H1 (cell line): ENCODE results near the gene TMEM130. TPM values are rescaled to one million over a fixed set of nuclear protein-coding genes. Genes with fewer than 3 reads are reported as not detected.

Experiments used
- CHD2 ChIP-seq: IDR thresholded peaks from 2 replicates; pipeline ENCODE4 v1.6.1; 2012; ENCODE audit warnings: low read length, improper control_type of control experiment
- JUN ChIP-seq: IDR thresholded peaks from 2 replicates; pipeline ENCODE4 v1.6.1; 2011; ENCODE audit warnings: low read depth, mild to moderate bottlenecking, improper control_type of control experiment, low read length
- YY1 ChIP-seq: IDR thresholded peaks from 2 replicates; pipeline ENCODE4 v1.6.1; 2011; ENCODE audit warnings: low read depth, mild to moderate bottlenecking, low read length
- polyA plus RNA-seq, 7 experiments: library from polyadenylated mRNA; depleted of rRNA in 3 of 7; stranded (reverse) in 5 of 7; unstranded in 2 of 7; fragments of >200 nt in 5 of 7; fragments of 200-250 nt in 2 of 7; gene quantifications; 1 replicate in 5 of 7; 2 replicates in 1 of 7; 4 replicates in 1 of 7; pipeline versions ENCODE4 v1.2.1 to v1.2.3, GENCODE V29; 2011 to 2013; ENCODE audit warnings: missing spikeins in 2 of 7, mixed read lengths in 2 of 7
- total RNA-seq: library from RNA; stranded (reverse); fragmentation: NEBNext Ultra II Directional; extraction: Animal tissue kit (Norgen Biotek cat#: 25700); gene quantifications from 2 replicates; pipeline ENCODE4 v1.2.1, GENCODE V29; 2021

The TMEM130 gene
- total and polyA plus RNA-seq, 2 of the 8 experiments (the other 6 are each of a cell fraction or from before 2014, with no cell fraction given), result 2.9 to 6.6 TPM

GRCh38 chr7:98834949-98835348 is 34.9 kb downstream of the TMEM130 start (continued):
- TF ChIP-seq CHD2, result no peak
- no peak for TF ChIP-seq JUN
- no peak for TF ChIP-seq YY1
